Activated naive CD8-positive, alpha-beta T cell treated with anti-CD3 and anti-CD28 coated beads, Interleukin-2, amount 50 U/mL, for 24 hours (primary cell): ENCODE data around the gene MUC3A.
"Not testable (repeated sequence)": the region's sequence is repeated elsewhere in the genome, so short reads cannot be mapped to it uniquely, and the experiment has no call there.

Experiments
- ATAC-seq: fragments of 150-1000 bp; cut with Tn5 transposase; one replicate; pipeline ENCODE4 v1.10.0; 2021
- DNase-seq: peaks from one replicate; pipeline ENCODE4 v3.0.0; 2021
- H3K27ac Mint-ChIP-seq: one replicate; pipeline ENCODE4 v1.8.0; 2021; ENCODE audit warnings: mild to moderate bottlenecking, mixed read lengths
- H3K27me3 Mint-ChIP-seq: one replicate; pipeline ENCODE4 v1.8.0; 2021; ENCODE audit warnings: mixed read lengths
- H3K36me3 Mint-ChIP-seq: one replicate; pipeline ENCODE4 v1.8.0; 2021; ENCODE audit warnings: low read depth, mixed read lengths
- H3K4me1 Mint-ChIP-seq: one replicate; pipeline ENCODE4 v1.8.0; 2021; ENCODE audit warnings: mixed read lengths
- H3K4me3 Mint-ChIP-seq: one replicate; pipeline ENCODE4 v1.8.0; 2021; ENCODE audit warnings: mild to moderate bottlenecking, moderate library complexity, mixed read lengths
- H3K9me3 Mint-ChIP-seq: one replicate; pipeline ENCODE4 v1.8.0; 2021; ENCODE audit warnings: mixed read lengths

The MUC3A gene

GRCh38 chr7:100929808-100930174 lies 19.5 kb upstream of the MUC3A start:
- DNase-seq (no peak), ATAC-seq (no peak)
- peaks cover 5% of the 10 kb centered on the region for H3K9me3 Mint-ChIP-seq
- no peaks in the 10 kb centered on the region for H3K36me3 Mint-ChIP-seq
- no peak overlapping the region for H3K4me3 Mint-ChIP-seq
- no peak overlapping the region for H3K27ac Mint-ChIP-seq
- H3K4me1 Mint-ChIP-seq, result no peaks in the 10 kb centered on the region
- H3K27me3 Mint-ChIP-seq, result peaks cover 10% of the 10 kb centered on the region

DNA sequence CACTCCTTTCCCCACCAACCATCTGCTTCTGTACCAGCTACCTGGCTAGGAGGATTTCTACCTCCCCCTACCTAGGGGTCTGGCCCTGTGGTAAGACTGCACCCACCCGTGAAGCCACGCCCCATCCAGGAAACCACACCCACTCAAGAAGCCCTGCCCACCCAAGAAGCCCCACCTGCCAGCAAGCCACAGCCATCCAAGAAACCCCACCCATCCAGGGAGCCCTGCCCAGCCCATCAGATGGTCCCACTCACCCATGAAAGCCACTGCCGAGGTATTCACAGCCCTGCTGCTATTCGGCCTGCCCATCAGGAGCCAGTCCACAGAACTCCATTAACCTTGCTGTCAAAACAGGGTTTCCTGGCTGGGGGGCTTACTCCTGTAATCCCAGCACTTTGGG lies 15.6 kb upstream of the MUC3A start:
- peaks cover 18% of the 10 kb centered on the region for H3K27me3 Mint-ChIP-seq
- ATAC-seq (no peak), DNase-seq (no peak)
- no peak overlapping the region for H3K27ac Mint-ChIP-seq
- H3K4me3 Mint-ChIP-seq, result no peak overlapping the region
- H3K9me3 Mint-ChIP-seq, result peaks cover 5% of the 10 kb centered on the region
- H3K4me1 Mint-ChIP-seq, result no peaks in the 10 kb centered on the region
- no peaks in the 10 kb centered on the region for H3K36me3 Mint-ChIP-seq

GRCh38 chr7:100935381-100935780 lies 14.0 kb upstream of the MUC3A start:
- DNase-seq, ATAC-seq, H3K9me3 Mint-ChIP-seq, H3K4me3 Mint-ChIP-seq, H3K27ac Mint-ChIP-seq, H3K4me1 Mint-ChIP-seq, H3K36me3 Mint-ChIP-seq: not testable (repeated sequence)
- peaks cover 25% of the 10 kb centered on the region for H3K27me3 Mint-ChIP-seq

GRCh38 chr7:100936167-100936566 lies 13.2 kb upstream of the MUC3A start:
- not testable (repeated sequence) for H3K4me3 Mint-ChIP-seq, H3K4me1 Mint-ChIP-seq, H3K9me3 Mint-ChIP-seq, ATAC-seq, H3K27ac Mint-ChIP-seq, DNase-seq, H3K36me3 Mint-ChIP-seq
- peaks cover 22% of the 10 kb centered on the region for H3K27me3 Mint-ChIP-seq

DNA sequence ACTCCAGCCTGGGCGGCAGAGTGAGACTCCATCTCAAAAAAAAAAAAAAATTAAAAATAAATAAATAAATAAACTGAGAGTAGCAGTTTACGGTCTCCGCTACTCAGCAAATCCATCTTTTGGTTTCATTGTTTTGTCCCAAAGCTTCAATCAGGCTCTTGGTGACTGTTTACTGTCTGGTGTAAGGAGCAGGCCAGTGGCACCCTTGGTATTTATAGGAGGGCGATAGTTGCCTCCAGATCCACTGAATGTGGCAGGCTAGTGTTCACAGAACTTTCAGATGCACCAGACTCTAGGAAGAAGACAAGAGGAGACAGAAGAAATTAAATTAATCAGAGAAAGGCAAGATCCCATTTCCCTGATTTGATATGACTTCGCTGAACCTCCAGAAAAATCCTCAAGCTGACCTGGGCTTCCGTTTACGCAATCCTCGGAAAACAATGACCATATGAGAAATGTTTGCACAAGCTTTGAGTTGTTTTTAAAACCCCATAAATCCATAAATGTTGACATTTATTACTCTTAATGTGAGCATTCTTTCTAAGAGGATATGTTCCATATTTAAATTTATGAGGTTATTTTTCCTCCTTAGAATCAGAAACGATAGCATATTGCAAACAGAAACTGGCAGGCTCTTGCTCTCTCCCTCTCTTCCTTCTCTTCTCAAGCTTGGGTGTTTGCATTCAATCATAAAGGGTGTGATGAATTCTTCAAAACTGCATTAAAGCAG lies 7.1 kb upstream of the MUC3A start:
- Mint-ChIP-seq H3K4me1 (no peaks in the 10 kb centered on the region), H3K36me3 (no peaks in the 10 kb centered on the region), H3K27ac (no peak overlapping the region), H3K9me3 (peaks cover 4% of the 10 kb centered on the region), H3K4me3 (no peak overlapping the region), H3K27me3 (peaks cover 34% of the 10 kb centered on the region)
- ATAC-seq (no peak), DNase-seq (no peak)

DNA sequence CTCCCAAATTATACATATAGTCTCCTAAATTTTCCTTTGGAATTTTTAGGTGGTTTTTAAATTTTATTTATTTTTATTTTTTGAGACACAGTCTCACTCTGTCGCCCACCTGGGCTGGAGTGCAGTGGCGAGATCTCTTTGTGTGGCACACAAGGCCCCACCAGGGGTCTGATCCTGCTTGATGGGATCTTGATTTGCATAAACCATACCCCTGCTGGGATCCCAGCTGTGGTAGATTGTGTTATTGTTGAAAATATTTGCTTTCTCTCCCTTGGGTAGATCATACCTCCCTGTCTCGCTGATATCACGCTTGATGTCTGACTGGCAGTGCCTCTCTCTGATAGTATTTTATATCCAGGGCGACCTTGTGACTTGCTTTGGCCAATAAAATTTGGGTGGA lies 5.6 kb upstream of the MUC3A start:
- Mint-ChIP-seq H3K27me3 (peaks cover 33% of the 10 kb centered on the region), H3K36me3 (no peaks in the 10 kb centered on the region), H3K9me3 (peaks cover 4% of the 10 kb centered on the region), H3K4me1 (no peaks in the 10 kb centered on the region), H3K4me3 (no peak overlapping the region), H3K27ac (no peak overlapping the region)
- DNase-seq (no peak), ATAC-seq (no peak)

GRCh38 chr7:100944138-100944537 lies 5.2 kb upstream of the MUC3A start:
- Mint-ChIP-seq H3K27ac (no peak overlapping the region), H3K9me3 (peaks cover 4% of the 10 kb centered on the region), H3K27me3 (peaks cover 35% of the 10 kb centered on the region), H3K4me1 (no peaks in the 10 kb centered on the region), H3K4me3 (no peak overlapping the region), H3K36me3 (no peaks in the 10 kb centered on the region)
- ATAC-seq, result no peak
- DNase-seq, result no peak

DNA sequence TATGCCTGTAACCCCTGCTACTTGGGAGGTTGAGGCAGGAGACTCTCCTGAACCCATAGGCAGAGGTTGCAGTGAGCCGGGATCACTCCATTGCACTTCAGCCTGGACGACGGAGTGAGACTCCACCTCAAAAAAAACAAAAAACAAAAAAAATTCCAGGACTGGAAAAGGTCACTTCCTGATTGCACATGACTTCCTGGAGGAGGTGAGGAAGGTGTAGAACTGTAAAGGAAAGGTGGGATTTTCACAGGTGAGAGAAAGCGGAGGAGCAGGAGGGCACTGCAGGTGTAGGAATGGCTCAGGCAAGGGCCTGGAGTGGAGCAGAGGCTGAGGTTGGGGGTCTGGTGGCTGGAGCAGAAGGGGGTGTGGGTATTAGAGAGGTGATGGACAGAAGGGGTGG lies 3.2 kb upstream of the MUC3A start:
- H3K27me3 Mint-ChIP-seq, result peaks cover 37% of the 10 kb centered on the region
- ATAC-seq (no peak), DNase-seq (no peak)
- no peaks in the 10 kb centered on the region for H3K4me1 Mint-ChIP-seq
- H3K27ac Mint-ChIP-seq, result no peak overlapping the region
- no peaks in the 10 kb centered on the region for H3K36me3 Mint-ChIP-seq
- peaks cover 4% of the 10 kb centered on the region for H3K9me3 Mint-ChIP-seq
- no peak overlapping the region for H3K4me3 Mint-ChIP-seq

GRCh38 chr7:100946766-100947365 lies 2.5 kb upstream of the MUC3A start:
- H3K27me3 Mint-ChIP-seq, result peaks cover 37% of the 10 kb centered on the region
- H3K27ac Mint-ChIP-seq, result no peak overlapping the region
- no peaks in the 10 kb centered on the region for H3K36me3 Mint-ChIP-seq
- ATAC-seq (no peak), DNase-seq (no peak)
- peaks cover 4% of the 10 kb centered on the region for H3K9me3 Mint-ChIP-seq
- H3K4me3 Mint-ChIP-seq, result no peak overlapping the region
- no peaks in the 10 kb centered on the region for H3K4me1 Mint-ChIP-seq

DNA sequence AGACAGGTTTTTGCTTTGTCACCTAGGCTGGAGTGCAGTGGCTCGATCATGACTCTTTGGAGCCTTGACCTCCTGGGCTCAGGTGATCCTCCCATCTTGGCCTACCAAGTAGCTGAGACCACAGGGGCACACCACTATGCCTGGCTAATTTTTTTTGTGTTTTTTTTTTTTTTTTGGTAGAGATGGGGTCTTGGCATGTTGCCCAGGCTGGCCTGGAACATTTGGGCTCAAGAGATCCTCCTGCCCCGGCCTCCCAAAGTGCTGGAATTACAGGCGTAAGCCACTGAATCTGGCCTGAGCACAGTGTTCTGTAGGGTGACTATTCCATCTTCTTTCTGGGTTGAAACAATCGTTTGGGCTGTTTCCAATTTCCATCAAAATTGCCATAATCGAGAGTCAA lies 1.5 kb upstream of the MUC3A start:
- Mint-ChIP-seq H3K4me3 (no peak overlapping the region), H3K27me3 (peaks cover 33% of the 10 kb centered on the region), H3K9me3 (peaks cover 4% of the 10 kb centered on the region), H3K36me3 (no peaks in the 10 kb centered on the region), H3K4me1 (no peaks in the 10 kb centered on the region), H3K27ac (no peak overlapping the region)
- ATAC-seq, result no peak
- no peak for DNase-seq

- Mint-ChIP-seq H3K27ac (no peak overlapping the region), H3K4me1 (no peaks in the 10 kb centered on the region), H3K27me3 (peaks cover 29% of the 10 kb centered on the region), H3K36me3 (no peaks in the 10 kb centered on the region), H3K4me3 (no peak overlapping the region), H3K9me3 (no peaks in the 10 kb centered on the region)
- ATAC-seq (no peak), DNase-seq (no peak)
Observed at GRCh38 chr7:100949933-100950443, 654 bp downstream of the MUC3A start.

DNA sequence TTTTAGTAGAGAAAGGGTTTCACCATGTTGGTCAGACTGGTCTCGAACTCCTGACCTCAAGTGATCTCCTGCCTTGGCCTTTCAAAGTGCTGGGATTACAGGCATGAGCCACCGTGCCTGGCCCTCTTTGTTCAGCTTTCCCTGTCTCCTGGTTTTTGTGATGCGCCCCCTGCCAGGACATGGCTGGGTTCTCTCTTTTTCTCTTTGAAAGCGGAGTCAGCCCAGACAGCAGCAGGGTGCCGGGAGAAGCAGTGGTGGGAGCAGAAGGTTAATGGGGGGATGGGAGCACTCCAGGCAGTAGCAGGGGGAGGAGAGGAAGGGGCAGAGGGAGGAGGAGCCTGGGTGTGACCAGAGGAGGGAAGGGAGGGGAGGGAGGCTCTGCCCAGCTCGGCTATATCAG lies 1.8 kb downstream of the MUC3A start:
- DNase-seq, result no peak

GRCh38 chr7:100951888-100952560 lies 2.7 kb downstream of the MUC3A start:
- no peaks in the 10 kb centered on the region for H3K36me3 Mint-ChIP-seq
- peaks cover 15% of the 10 kb centered on the region for H3K27me3 Mint-ChIP-seq
- no peak overlapping the region for H3K27ac Mint-ChIP-seq
- no peaks in the 10 kb centered on the region for H3K4me1 Mint-ChIP-seq
- DNase-seq, result no peak
- H3K9me3 Mint-ChIP-seq, result no peaks in the 10 kb centered on the region
- no peak overlapping the region for H3K4me3 Mint-ChIP-seq
- ATAC-seq, result peak; percentile 25

More for the DNA sequence above, 1.8 kb downstream of the MUC3A start:
- no peak overlapping the region for H3K4me3 Mint-ChIP-seq
- H3K9me3 Mint-ChIP-seq, result no peaks in the 10 kb centered on the region
- no peak for ATAC-seq
- H3K36me3 Mint-ChIP-seq, result no peaks in the 10 kb centered on the region
- peaks cover 21% of the 10 kb centered on the region for H3K27me3 Mint-ChIP-seq
- no peaks in the 10 kb centered on the region for H3K4me1 Mint-ChIP-seq
- no peak overlapping the region for H3K27ac Mint-ChIP-seq

DNA sequence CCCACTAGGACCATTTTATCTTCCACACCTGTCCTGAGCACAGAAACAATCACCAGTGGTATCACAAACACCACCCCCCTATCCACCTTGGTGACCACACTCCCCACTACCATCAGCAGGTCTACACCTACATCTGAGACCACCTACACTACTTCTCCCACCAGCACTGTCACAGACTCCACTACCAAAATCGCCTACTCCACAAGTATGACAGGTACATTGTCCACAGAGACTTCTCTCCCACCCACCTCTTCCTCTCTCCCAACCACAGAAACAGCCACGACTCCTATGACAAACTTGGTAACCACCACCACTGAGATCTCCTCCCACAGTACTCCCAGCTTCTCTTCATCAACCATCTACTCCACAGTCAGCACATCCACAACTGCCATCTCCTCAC lies 3.3 kb downstream of the MUC3A start:
- Mint-ChIP-seq H3K4me3 (no peak overlapping the region), H3K9me3 (no peaks in the 10 kb centered on the region), H3K27me3 (peaks cover 15% of the 10 kb centered on the region), H3K4me1 (no peaks in the 10 kb centered on the region), H3K36me3 (no peaks in the 10 kb centered on the region), H3K27ac (no peak overlapping the region)
- peak; percentile 2 for ATAC-seq
- no peak for DNase-seq

GRCh38 chr7:100957832-100958421 lies 8.6 kb downstream of the MUC3A start:
- no peak for ATAC-seq
- Mint-ChIP-seq H3K9me3 (no peaks in the 10 kb centered on the region), H3K4me1 (no peaks in the 10 kb centered on the region), H3K27me3 (peaks cover 6% of the 10 kb centered on the region), H3K36me3 (no peaks in the 10 kb centered on the region), H3K27ac (no peak overlapping the region), H3K4me3 (no peak overlapping the region)
- DNase-seq, result no peak
